ENCODE results near the gene RPP14.

The RPP14 gene

DNA sequence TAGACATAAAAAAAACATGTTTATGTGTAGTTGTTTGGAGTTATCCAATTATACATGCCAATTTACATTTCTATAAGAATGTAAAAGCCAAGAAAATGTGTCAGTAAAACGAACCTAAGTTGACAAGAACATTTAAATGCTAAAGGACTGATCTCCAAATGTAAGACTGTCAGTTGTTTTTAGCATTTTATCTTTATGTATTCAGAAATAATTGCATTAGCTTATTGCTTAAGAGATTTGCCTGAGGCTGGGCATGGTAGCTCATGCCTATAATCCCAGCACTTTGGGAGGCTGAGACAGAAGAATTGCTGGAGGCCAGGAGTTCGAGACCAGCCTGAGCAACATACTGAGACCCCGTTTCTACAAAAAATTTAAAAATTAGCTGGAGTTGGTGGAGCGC is 53.6 kb downstream of the RPP14 start:
- DNase-seq, result no peak

GRCh38 chr3:58361866-58362265 is 55.8 kb downstream of the RPP14 start:
- DNase-seq, result no peak

GRCh38 chr3:58366699-58367098 is 60.7 kb downstream of the RPP14 start:
- DNase-seq, result no peak

- DNase-seq, result no peak
These were observed 63.0 kb downstream of the RPP14 start for GRCh38 chr3:58369038-58369437.
